GM10847 (cell line): Measurements from ENCODE around the gene LMBRD1.

Experiments
- POLR2A ChIP-seq: IDR thresholded peaks from 2 replicates; pipeline ENCODE4 v1.6.1; 2011; ENCODE audit not compliant: insufficient read length; ENCODE audit errors: extremely low read depth

Gene LMBRD1

GRCh38 chr6:69699655-69700054, 97.2 kb downstream of the LMBRD1 start:
- TF ChIP-seq POLR2A: no peak

GRCh38 chr6:69696273-69696672, 100.5 kb downstream of the LMBRD1 start:
- TF ChIP-seq POLR2A: no peak

GRCh38 chr6:69693762-69694161, 103.0 kb downstream of the LMBRD1 start:
- no peak for TF ChIP-seq POLR2A

GRCh38 chr6:69690986-69691385, 105.8 kb downstream of the LMBRD1 start:
- no peak for TF ChIP-seq POLR2A

- TF ChIP-seq POLR2A: no peak
Observed at GRCh38 chr6:69680302-69680701, 116.5 kb downstream of the LMBRD1 start.

GRCh38 chr6:69673298-69673697, 123.5 kb downstream of the LMBRD1 start:
- TF ChIP-seq POLR2A: no peak

- TF ChIP-seq POLR2A: no peak
Observed at GRCh38 chr6:69668916-69669315, 127.9 kb downstream of the LMBRD1 start.

GRCh38 chr6:69665437-69665836, 131.4 kb downstream of the LMBRD1 start:
- TF ChIP-seq POLR2A: no peak

- TF ChIP-seq POLR2A: no peak
Observed at GRCh38 chr6:69664551-69664950, 132.3 kb downstream of the LMBRD1 start.

GRCh38 chr6:69663215-69663614, 133.6 kb downstream of the LMBRD1 start:
- no peak for TF ChIP-seq POLR2A

GRCh38 chr6:69650703-69651102, 146.1 kb downstream of the LMBRD1 start:
- TF ChIP-seq POLR2A: no peak

- no peak for TF ChIP-seq POLR2A
Observed at GRCh38 chr6:69647726-69648125, 149.1 kb downstream of the LMBRD1 start.

- no peak for TF ChIP-seq POLR2A
Observed at GRCh38 chr6:69643688-69644087, 153.1 kb downstream of the LMBRD1 start.

GRCh38 chr6:69632932-69633331, 163.9 kb downstream of the LMBRD1 start:
- TF ChIP-seq POLR2A: no peak

GRCh38 chr6:69631552-69632346, 165.1 kb downstream of the LMBRD1 start:
- no peak for TF ChIP-seq POLR2A

GRCh38 chr6:69630767-69631166, 166.0 kb downstream of the LMBRD1 start:
- TF ChIP-seq POLR2A: no peak

GRCh38 chr6:69627625-69628024, 169.2 kb downstream of the LMBRD1 start:
- no peak for TF ChIP-seq POLR2A
